GM21737 (cell line): ENCODE measurements around the gene PLAAT4.

ENCODE experiments used
- ATAC-seq: cut with Tn5 transposase; IDR thresholded peaks from one replicate; pipeline ENCODE4 v1.9.1; 2021; ENCODE audit warnings: mild to moderate bottlenecking, moderate library complexity; ENCODE audit not compliant: unreplicated experiment

PLAAT4 gene, protein sequence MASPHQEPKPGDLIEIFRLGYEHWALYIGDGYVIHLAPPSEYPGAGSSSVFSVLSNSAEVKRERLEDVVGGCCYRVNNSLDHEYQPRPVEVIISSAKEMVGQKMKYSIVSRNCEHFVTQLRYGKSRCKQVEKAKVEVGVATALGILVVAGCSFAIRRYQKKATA

DNA sequence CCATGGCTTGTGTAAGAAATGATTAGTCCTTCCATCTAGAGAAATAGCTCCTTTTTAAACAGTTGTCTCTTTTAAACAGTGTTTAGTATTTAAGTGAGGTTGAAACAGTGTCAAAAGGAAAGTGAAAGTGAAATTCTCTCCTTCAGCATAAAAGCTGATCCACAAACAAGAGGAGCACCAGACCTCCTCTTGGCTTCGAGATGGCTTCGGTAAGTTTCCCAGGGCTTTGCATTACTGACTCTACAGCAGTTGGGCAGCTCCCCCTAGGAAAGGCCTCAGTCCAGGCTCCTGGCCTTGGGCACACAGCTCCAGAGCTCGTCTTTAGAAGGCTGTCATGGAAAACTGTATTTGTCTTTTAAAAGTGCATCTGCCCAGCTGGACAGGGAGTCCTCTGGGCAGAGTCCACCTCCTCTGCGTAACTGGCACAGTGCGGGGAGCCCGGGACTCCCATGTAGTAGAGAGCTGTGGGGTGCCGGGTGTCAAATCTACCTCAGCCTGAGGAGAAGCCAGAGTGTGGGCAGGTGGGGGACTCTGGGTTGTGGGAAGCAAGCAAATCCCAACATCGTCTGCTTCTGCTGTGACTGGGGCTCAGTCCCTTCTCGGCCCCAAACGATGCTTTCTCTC is at the start of gene PLAAT4:
TSS of gene PLAAT4 (plus strand) at position 140 of the 624 bp plus-strand sequence. CDS start at position 201, 61 bp downstream.
- ATAC-seq = no peak

DNA sequence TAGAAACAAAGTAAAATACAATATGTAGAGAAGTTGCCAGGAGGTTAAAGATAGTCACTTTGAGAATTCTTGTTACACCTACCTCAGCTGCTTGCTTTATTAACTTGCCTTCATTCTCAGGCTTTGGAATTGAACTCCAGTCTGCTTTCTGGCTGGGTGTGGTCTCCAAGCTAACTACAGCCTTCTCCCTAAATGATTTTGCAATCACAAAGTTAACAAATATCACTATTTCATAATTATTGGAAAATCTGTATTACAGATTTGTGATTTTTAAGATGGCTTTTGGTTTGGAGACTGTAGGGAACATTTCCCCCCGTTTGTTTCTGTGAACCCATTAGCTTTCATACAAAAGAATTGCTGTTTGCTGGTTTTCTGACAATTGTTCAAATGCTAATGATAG is 47.8 kb upstream of the PLAAT4 start:
- no peak for ATAC-seq

DNA sequence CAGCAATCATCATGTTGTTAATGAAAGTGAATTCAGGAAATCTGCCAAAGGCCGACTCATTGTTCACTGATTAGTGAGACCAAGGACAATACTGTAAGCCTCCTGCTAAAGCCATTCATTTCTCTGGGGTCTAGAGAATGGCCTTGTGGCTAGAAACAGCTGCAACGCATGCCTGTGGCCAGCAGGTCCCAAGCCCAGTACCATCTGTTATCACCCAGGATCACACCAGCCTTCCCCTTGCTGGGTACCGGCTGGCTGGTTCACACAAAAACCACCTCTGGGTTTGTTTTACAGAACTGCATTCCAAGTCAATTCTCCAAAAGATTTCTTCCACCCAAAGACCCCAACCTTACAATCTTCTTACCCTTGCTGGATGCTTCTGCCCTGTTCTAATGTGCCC is 46.7 kb upstream of the PLAAT4 start:
- no peak for ATAC-seq

DNA sequence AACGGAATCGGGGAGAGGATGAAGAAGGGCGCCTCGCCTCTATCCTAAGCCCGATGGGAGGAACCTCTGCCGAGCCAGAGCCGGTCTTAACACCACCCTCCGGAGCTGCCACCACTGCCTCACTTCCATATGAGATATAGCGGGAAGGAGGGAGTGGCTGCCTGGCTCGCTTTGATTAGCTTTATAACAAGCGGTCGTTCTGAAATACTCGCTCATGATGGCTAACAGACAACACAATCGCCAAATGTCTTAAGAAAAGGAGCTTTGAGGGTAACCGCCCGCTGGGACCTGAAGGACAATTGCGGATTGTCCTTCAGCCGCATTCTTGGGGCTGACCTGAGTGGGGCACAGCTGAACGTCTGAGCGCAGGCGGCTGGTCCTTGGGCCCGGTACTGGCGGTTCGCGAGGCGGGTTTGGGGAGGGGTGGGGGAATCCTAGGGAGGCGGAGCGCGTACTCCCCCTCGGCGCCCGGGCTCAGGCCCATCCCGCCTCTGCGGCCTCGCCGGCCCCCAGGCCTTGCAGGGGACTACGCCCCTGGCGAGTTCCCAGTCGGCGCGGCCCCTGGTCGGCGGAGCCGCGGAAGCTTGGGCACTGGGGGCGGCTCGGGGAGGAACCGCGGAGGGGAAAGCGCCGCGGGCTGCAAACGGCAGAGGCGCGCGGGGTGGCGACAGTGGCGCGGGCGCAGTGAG is 45.9 kb upstream of the PLAAT4 start, which contains the start of gene PLAAT5:
TSS of gene PLAAT5 (minus strand) at position 617 of the 689 bp plus-strand sequence. CDS start at position 484, 133 bp downstream.
- ATAC-seq = no peak

DNA sequence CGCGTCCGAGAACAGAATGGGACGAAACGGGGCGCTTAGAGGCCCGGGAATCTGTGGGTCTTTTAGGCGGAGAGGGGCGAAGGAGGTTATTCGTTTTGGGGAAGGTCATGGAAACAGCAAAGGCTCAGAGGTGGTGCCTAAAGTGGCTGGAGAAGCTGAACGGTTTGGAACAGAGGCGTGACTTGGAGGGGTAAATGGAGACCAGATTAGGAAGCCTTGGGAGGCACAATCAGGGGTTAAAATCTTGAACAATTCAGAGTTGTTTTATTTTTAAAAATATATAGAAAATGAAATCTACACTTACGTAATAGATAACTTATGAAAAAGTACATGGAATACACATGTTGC is 45.4 kb upstream of the PLAAT4 start:
- ATAC-seq = no peak

DNA sequence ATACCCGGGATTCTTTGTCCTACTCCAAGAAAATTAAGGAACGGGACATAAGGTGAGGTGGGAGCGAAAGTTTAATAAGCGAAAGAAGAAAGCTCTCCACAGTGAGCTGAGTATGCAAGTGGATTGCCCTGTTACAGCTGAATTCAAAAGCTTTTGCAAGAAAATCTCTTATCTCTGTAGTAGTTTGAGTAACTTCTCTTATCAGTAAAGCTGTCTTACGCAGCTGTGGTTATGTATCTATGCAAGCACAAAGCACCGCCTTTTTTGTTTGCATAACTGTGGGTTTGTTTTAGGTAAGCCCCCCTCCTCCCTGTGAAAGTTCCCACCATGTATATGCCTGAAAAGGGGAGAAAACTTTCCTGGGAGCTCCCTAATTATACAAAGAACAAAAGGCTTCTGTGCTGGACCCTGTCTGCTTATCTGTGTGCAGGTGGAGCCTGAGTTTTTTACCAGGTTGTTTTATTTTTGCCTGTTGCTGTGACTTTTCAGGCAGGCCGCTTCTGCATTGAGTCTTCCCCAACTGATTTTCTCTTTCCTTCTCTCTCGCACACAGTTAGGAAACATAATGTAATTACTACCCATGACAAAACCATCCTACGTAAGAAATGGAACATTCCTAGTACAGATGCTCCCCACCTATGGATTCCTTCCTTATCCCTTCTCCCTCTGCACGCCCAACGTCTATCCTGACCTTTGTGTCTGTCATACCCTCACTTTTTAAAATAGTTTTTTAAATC is 44.8 kb upstream of the PLAAT4 start:
- no peak for ATAC-seq

DNA sequence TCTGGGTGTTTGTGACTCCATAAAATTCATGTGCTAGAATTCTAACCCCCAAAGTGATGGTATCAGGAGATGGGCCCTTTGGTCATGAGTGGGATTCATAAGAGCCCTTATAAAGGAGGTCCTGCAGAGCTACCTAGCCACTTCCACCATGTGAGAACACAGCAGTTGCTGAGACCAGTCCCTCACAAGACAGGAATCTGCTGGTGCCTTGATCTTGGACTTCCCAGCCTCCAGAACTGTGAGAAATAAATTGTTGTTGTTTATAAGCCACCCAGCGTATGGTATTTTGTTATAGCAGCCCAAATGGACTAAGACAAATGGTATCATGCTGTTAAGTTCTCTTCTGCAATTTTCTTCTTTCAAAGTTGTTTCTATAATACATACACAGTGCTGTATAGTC is 44.2 kb upstream of the PLAAT4 start:
- ATAC-seq = no peak

DNA sequence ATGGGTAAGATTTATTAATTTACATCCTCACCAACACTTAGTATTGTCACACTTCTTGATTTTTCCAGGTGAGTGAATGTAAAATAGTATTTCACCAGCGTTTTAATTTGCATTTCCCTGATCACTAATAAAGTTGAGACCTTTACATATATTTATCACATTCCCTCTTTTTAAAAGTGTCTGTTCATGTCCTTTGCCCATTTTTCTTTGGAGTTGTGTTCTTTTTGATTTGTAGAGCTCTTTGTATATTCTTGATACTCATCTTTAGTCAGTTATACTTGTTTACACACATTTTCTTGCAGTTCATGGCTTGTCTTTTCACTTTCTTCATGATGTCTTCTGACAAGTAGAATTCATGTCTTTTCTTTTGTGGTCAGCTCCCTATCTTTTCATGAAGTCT is 43.5 kb upstream of the PLAAT4 start:
- no peak for ATAC-seq

DNA sequence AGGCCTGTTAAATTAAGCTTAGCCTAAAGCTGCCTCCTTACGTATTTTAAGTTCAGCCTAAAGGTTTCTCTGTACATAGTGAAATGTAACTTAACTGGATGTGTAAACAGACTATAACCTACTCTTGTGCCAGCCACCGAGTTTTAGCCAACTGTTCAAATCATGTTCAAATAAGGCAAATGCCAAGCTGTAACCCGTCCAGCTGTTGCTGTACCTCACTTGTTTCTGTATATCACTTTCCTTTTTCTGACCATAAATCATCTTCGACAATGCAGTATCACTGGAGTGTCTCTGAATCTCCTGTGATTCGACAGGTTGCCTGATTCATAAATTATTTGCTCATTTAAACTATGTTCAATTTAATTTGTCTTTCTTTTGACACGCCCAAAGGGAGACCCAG is 41.6 kb upstream of the PLAAT4 start:
- no peak for ATAC-seq

DNA sequence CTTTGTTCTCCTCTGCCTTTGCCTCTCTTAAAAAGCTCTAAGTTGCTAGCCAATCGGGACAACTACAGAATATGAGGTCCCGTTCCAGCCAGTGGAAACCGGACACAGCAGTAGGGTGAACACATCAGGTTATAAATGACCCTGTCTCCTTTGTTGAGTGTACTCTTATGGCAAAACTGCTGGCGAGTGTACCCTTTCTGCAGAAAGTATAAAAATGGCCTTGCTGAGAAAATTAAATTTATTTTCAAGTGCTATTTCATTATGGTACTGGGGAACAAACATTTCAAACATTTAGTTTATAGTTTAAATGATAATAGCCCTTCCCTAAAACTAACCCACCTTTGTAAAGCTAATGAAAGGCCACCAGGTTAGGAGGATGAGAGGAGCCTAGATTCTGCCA is 36.7 kb upstream of the PLAAT4 start:
- no peak for ATAC-seq

DNA sequence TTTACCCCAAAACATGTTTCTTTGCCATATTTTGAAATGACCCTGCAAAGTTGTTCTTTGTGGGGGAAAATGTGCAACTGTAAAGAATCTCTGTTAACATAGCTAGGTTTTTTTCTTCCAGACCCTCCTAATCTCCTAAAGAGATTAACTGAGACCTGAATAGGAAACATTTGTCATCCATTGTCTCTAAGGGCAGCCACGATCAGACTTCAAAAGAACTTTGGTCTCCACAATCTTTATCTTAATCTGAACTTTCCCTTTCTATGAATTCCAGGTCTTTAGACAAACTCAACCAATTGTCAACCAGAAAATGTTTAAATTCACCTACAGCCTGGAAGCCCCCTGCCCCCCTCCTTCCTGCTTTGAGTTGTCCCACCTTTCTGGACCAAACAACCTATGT is 35.4 kb upstream of the PLAAT4 start:
- ATAC-seq = no peak

DNA sequence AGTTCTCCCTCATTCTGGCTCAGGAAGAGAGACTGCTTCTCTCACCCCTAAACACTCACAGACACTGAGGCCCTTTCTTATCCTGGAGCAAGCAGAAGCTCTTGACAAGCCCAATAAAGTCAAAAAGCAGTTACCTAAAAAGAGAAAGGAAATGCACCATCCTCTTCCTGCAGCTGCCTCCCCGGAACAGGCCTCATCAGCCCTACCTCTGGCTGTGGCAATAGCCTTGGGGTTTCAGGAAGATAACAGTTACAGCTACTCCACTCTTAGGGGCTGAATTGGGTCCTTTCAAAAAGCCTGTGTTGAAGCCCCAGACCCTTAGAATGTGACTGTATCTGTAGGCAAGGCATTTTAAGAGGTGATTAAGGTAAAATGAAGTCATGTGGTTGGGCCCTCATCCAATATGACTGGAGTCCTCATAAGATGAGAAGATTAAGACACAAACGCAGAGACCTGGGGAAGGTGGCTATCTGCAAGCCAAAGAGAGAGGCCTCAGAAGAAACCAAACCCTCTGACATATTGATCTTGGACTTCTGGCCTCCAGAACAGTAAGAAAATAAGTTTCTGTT is 34.3 kb upstream of the PLAAT4 start:
- no peak for ATAC-seq

DNA sequence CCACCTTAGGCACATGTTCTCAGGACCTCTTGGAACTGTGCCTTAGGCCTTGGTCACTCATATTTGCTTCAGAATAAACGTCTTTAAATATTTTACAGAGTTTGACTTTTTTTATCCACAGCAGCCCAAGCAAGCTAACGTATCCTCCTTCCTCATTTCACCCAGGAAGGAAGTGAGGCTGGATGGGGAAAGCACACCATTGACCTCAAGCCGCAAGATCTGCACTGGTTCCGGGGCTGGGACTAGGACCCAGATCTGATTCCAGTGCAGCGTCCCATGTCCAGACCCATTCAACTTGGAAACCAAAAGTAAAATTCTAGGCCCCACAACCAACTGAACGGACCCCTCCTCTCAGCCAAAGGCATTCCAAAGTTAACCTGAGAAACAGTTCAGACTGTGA is 33.1 kb upstream of the PLAAT4 start:
- no peak for ATAC-seq

DNA sequence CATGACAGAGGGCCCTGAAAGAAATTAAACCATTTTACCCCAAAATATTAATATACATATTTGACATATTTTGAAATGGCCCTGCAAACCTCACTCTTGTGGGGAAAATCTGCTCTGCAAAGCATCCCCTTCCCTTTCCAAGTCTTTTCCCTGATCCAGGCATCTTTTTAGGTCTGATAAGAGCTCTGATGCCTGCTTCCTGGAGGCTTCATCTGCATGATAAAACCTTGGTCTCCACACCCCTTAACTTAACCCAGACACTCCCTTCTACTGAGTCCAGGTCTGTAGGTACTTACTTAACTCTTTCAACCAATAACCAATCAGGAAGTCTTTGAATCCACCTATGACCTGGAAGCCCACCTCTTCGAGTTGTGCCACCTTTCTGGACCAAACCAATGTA is 32.6 kb upstream of the PLAAT4 start:
- no peak for ATAC-seq

DNA sequence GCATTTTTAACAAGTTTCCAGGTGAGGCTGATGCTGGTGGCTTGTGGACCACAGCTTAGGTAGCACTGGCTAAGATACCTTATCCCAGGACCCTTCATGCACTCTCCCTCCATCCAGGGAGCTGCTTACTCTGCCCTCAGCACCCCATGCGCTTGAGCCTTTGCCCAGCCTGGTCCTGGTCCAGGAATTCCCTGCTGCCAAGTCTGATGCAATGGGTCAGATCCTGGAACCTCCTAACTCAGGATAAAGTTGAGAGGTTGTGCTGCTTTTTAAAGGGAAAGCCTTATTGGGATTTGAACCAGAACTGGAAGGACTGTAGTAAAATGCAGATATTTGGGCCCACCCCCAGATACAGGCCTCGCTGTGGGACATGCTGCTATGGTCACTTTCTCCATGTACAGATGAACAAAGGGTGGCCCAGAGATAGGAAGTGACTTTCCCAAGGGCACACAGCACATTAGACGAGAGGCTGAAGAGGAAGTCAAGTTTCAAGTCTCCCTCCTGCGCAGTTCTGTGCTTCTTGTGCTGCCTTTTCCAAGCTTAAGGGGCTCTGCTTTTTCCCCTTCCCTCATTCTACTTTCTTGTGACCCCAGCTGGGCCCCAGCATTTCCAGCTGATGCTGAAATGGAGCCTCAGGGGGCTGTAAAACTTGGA is 31.5 kb upstream of the PLAAT4 start:
- no peak for ATAC-seq

DNA sequence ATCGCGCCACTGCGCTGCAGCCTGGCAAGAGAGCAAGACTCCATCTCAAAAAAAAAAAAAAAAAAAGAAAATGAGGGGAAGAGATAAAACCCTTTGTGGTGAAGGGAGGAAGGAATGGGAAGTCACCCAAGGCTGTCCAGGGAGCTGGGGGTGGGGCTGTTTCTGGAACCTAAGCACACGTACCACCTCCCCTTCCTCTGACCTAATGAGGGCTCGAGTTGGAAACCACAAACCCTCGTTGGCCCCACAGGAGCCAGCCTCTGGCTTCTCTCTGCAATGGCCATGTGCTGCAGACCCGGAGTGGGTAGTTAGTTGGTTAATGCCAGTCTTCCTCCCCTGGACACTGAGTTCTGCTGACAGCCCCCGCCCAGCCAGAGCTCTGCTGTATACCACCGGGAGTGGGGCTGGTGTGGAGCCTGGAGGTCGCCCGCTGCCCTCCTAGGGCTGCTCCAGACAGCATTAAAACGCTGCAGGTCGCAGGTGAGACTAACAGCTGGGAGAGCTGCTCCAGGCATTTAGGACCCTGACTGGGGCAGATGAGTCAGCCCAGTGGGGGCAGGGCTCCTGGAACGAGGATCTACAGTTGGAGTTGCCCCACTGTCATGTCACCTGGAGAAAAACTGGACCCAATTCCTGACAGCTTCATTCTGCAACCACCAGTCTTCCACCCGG is 30.6 kb upstream of the PLAAT4 start, which contains the start of gene LGALS12:
TSS of gene LGALS12 (plus strand) at position 228 of the 672 bp plus-strand sequence. CDS start at position 603, 375 bp downstream.
- no peak for ATAC-seq

DNA sequence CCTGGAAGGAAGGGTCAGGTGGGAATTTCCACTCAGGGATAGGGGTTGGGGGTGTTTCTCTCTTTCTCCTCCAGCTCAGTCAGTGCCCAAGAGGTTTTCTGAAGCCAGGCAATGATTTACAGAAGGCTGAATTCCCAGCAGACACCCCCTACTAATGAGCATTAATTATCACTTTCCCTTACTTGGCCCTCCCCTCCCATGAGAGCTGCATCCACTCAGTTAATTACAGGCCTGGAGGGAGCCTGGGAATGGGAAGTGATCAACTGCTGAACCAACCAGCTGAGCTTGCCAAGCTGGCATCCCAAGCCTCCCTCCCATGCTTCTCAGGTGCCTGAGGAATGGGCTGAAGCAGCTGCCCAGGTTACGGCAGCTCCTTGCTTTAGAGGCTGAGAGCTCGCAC is 29.7 kb upstream of the PLAAT4 start:
- ATAC-seq = no peak

DNA sequence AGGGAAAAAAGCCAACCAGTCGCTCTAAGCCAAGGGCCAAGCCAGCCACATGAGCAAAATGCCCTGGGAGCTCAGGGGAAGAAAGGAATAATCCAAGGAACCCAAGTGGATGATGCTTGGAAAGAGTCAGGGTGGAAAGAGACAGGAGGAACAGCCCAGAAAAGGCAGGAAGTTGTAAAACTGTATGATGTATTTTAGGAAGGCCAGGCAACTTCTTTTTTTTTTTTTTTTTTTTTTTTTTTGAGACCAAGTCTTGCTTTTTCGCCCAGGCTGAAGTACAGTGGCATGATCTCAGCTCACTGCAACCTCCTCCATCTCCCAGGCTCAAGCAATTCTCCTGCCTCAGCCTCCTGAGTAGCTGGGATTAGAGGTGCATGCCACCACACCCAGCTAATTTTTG is 29.1 kb upstream of the PLAAT4 start:
- ATAC-seq = no peak

DNA sequence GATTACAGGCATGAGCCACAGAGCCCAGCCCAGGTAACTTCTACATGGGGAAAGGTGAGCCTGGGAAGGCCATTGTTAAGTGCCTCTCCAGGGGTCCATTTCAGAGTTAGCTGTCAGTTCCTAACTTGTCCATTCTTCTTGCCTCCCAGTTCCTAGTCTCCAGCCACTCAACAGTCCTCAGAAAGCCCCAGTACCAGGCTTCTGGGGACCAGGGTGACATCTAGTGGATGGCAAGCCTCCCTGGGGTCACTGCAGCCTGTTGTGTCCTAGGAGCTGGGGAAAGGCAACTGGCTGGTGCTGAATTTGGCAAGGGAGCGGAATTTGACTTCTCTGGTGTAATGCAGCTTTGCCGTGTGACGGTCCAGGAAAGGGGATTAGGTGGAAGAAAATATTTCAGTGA is 28.6 kb upstream of the PLAAT4 start:
- no peak for ATAC-seq

DNA sequence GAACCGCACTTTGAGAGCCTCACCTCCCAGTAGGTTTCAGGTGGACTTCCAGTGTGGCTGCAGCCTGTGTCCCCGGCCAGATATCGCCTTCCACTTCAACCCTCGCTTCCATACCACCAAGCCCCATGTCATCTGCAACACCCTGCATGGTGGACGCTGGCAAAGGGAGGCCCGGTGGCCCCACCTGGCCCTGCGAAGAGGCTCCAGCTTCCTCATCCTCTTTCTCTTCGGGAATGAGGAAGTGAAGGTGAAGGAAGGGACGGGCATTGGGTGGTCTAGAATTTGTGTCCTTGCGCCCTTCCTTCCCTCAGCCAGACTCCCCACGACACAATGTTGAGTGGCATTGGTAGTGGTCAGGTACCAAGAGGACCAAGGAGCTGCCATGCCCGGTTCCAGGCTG is 27.9 kb upstream of the PLAAT4 start:
- no peak for ATAC-seq
